Natural killer cell (primary cell): ENCODE results near the gene SEC31A. TPM values are rescaled to one million over a fixed set of nuclear protein-coding genes. Genes with fewer than 3 reads are reported as not detected.

Source experiments
- ATAC-seq, 3 donors: fragments of 150-1000 bp in 2 of 3; fragments of 200-7000 bp in 1 of 3; cut with Tn5 transposase; 1 replicate in 1 of 3; 2 replicates in 2 of 3; pipeline ENCODE4 v1.10.0; 2021; ENCODE audit warnings: mild to moderate bottlenecking in 2 of 3, moderate library complexity in 2 of 3
- DNase-seq, 2 donors: peaks; one replicate each; pipeline versions ENCODE4 v3.0.0 to v3.0.0-alpha.2; 2013 to 2021; ENCODE audit warnings: mixed read lengths in 1 of 2
- H3K27ac ChIP-seq: one replicate; pipeline ENCODE4 v1.5.1; 2013; ENCODE audit warnings: mild to moderate bottlenecking, low read length
- H3K27me3 ChIP-seq: one replicate; pipeline ENCODE4 v1.6.1; 2013; ENCODE audit warnings: low read length; ENCODE audit not compliant: control insufficient read depth, insufficient read depth
- H3K36me3 ChIP-seq: one replicate; pipeline ENCODE4 v1.6.1; 2013; ENCODE audit warnings: low read length; ENCODE audit not compliant: control insufficient read depth, insufficient read depth
- H3K4me1 ChIP-seq: one replicate; pipeline ENCODE4 v1.6.1; 2013; ENCODE audit warnings: low read length; ENCODE audit not compliant: control insufficient read depth, insufficient read depth
- H3K4me3 ChIP-seq: one replicate; pipeline ENCODE4 v1.5.1; 2013; ENCODE audit warnings: low read length
- H3K9me3 ChIP-seq: one replicate; pipeline ENCODE4 v1.6.1; 2013; ENCODE audit warnings: low read length; ENCODE audit not compliant: control insufficient read depth, insufficient read depth
- H3K27ac Mint-ChIP-seq, 2 donors: one replicate each; pipeline ENCODE4 v1.8.0; 2022; ENCODE audit warnings: mild to moderate bottlenecking in 2 of 2, mixed read lengths in 2 of 2, moderate library complexity in 1 of 2
- H3K27me3 Mint-ChIP-seq, 2 donors: one replicate each; pipeline ENCODE4 v1.8.0; 2022; ENCODE audit warnings: low read depth in 2 of 2, mixed read lengths in 2 of 2
- H3K36me3 Mint-ChIP-seq: one replicate; pipeline ENCODE4 v1.8.0; 2022; ENCODE audit warnings: mixed read lengths
- H3K4me1 Mint-ChIP-seq, 2 donors: one replicate each; pipeline ENCODE4 v1.8.0; 2022; ENCODE audit warnings: mixed read lengths in 2 of 2
- H3K4me3 Mint-ChIP-seq: one replicate; pipeline ENCODE4 v1.8.0; 2022; ENCODE audit warnings: mild to moderate bottlenecking, moderate library complexity, mixed read lengths
- H3K9me3 Mint-ChIP-seq, 2 donors: one replicate each; pipeline ENCODE4 v1.8.0; 2022; ENCODE audit warnings: mixed read lengths in 2 of 2
- CTCF ChIP-seq: fragments of 200-600 bp; IDR thresholded peaks from one replicate; pipeline ENCODE4 v1.8.0; 2022; ENCODE audit warnings: antibody characterized with exemption
- WGBS: methylation state at CpG from one replicate; pipeline ENCODE4 v1.1.7; 2013; ENCODE audit warnings: missing lambda C conversion rate; ENCODE audit not compliant: insufficient coverage; 5-methylcytosine and 5-hydroxymethylcytosine counted together
- intact Hi-C: fragments of 100-400 bp; cut with micrococcal nuclease; formaldehyde crosslinking; loops from one replicate; pipeline ENCODE4 v1.14.2; 2022
- total RNA-seq, 4 donors: library from RNA; stranded (reverse); fragments of 120-200 nt in 1 of 4; gene quantifications; one replicate each; pipeline versions ENCODE4 v1.2.3 to v1.2.4, GENCODE V29; 2013 to 2022

SEC31A gene
- total RNA-seq, 3 donors from 2014 or later (not counting 1 experiment from before 2014, with no cell fraction given), result 176 to 183 (median 177) TPM

GRCh38 chr4:82775243-82775642 is 115.7 kb downstream of the SEC31A start:
- DNase-seq (no peak), ATAC-seq (no peak)
- TF ChIP-seq CTCF, result no peak
- WGBS, result 94% methylated on average over 5 of the region's 5 CpGs
- Histone ChIP-seq H3K36me3 (no peaks in the 10 kb centered on the region), H3K4me1 (no peaks in the 10 kb centered on the region), H3K27me3 (no peaks in the 10 kb centered on the region), H3K4me3 (no peak overlapping the region), H3K9me3 (no peaks in the 10 kb centered on the region), H3K27ac (no peak overlapping the region)
- Mint-ChIP-seq H3K27me3 (no peaks in the 10 kb centered on the region), H3K4me3 (no peak overlapping the region), H3K9me3 (no peaks in the 10 kb centered on the region), H3K27ac (no peak overlapping the region), H3K36me3 (no peaks in the 10 kb centered on the region), H3K4me1 (peaks cover 2 to 23% of the 10 kb centered on the region in 2 donors)
- intact Hi-C loops, result no loop called here

GRCh38 chr4:82774711-82775171 is 116.2 kb downstream of the SEC31A start:
- Histone ChIP-seq H3K9me3 (no peaks in the 10 kb centered on the region), H3K27me3 (no peaks in the 10 kb centered on the region), H3K36me3 (no peaks in the 10 kb centered on the region), H3K4me3 (no peak overlapping the region), H3K4me1 (no peaks in the 10 kb centered on the region), H3K27ac (no peak overlapping the region)
- Mint-ChIP-seq H3K27ac (no peak overlapping the region), H3K9me3 (no peaks in the 10 kb centered on the region), H3K4me3 (no peak overlapping the region), H3K4me1 (peaks cover 0 to 20% of the 10 kb centered on the region in 2 donors), H3K27me3 (no peaks in the 10 kb centered on the region), H3K36me3 (no peaks in the 10 kb centered on the region)
- no peak for TF ChIP-seq CTCF
- DNase-seq, result no peak
- 73% methylated on average over 2 of the region's 3 CpGs for WGBS
- no peak for ATAC-seq
- intact Hi-C loops, result no loop called here

- 87% methylated on average over 3 of the region's 4 CpGs for WGBS
- ATAC-seq (no peak), DNase-seq (no peak)
- intact Hi-C loops, result no loop called here
- no peaks in the 10 kb centered on the region for H3K9me3 ChIP-seq
- no peaks in the 10 kb centered on the region for H3K4me1 ChIP-seq
- no peak overlapping the region for H3K27ac ChIP-seq
- H3K27me3 Mint-ChIP-seq, result no peaks in the 10 kb centered on the region
- H3K27ac Mint-ChIP-seq, result no peak overlapping the region
- peaks cover 0 to 20% of the 10 kb centered on the region in 2 donors for H3K4me1 Mint-ChIP-seq
- H3K9me3 Mint-ChIP-seq, result no peaks in the 10 kb centered on the region
- TF ChIP-seq CTCF, result no peak
- no peak overlapping the region for H3K4me3 Mint-ChIP-seq
- H3K4me3 ChIP-seq, result no peak overlapping the region
- H3K36me3 ChIP-seq, result no peaks in the 10 kb centered on the region
- no peaks in the 10 kb centered on the region for H3K27me3 ChIP-seq
- no peaks in the 10 kb centered on the region for H3K36me3 Mint-ChIP-seq
Measured at GRCh38 chr4:82773057-82773456, 117.9 kb downstream of the SEC31A start.

- no peak for TF ChIP-seq CTCF
- H3K4me1 Mint-ChIP-seq, result peaks cover 0 to 19% of the 10 kb centered on the region in 2 donors
- Histone ChIP-seq H3K27me3 (no peaks in the 10 kb centered on the region), H3K27ac (no peak overlapping the region), H3K9me3 (peaks cover 2% of the 10 kb centered on the region), H3K4me3 (no peak overlapping the region), H3K4me1 (no peaks in the 10 kb centered on the region), H3K36me3 (no peaks in the 10 kb centered on the region)
- DNase-seq (no peak), ATAC-seq (no peak)
- peaks cover 9% of the 10 kb centered on the region for H3K36me3 Mint-ChIP-seq
- intact Hi-C loops, result no loop called here
- WGBS, result 96% methylated on average over 3 of the region's 3 CpGs
- no peak overlapping the region for H3K4me3 Mint-ChIP-seq
- no peak overlapping the region for H3K27ac Mint-ChIP-seq
- H3K9me3 Mint-ChIP-seq, result peaks cover 6 to 9% of the 10 kb centered on the region in 2 donors
- H3K27me3 Mint-ChIP-seq, result no peaks in the 10 kb centered on the region
Measured at GRCh38 chr4:82770607-82771006, 120.3 kb downstream of the SEC31A start.
